ENCODE results near the gene C5orf22.

The C5orf22 gene
- long read RNA-seq, transcript C5orf22-206 (9 exons, 3,117 nt) = minor isoform, 8 of 145 reads
- long read RNA-seq, transcript C5orf22-201 (9 exons, 3,612 nt) = major isoform, 73 of 145 reads
- long read RNA-seq, transcript C5orf22-209 (2 exons, 505 nt) = minor isoform, 8 of 145 reads
- long read RNA-seq, partial matches to known transcripts = 4 of 145 reads
- long read RNA-seq, other reads (novel, unspliced or antisense) = 51 of 145 reads

GRCh38 chr5:31531888-31532547 lies at the start of gene C5orf22, which contains the start of gene DROSHA:
C5orf22 (plus strand) TSS chr5:31532301; CDS start chr5:31532393, 92 bp downstream.
DROSHA (minus strand) TSS chr5:31532093; CDS start chr5:31529059, 3,034 bp downstream.
- peak; percentile 86 to 96 for DNase-seq (ENCODE audit: low read depth in 1 of 2, low spot score in 1 of 2)
- no peaks in the 10 kb centered on the region for H3K27me3 ChIP-seq (ENCODE audit: insufficient read depth, poor library complexity, severe bottlenecking)
- peak within 1 kb of the TSS; percentile 87 for H3K4me3 ChIP-seq (replicated peaks; ENCODE audit: insufficient read depth, low read length)
- peak within 1 kb of the TSS; percentile 77 for H3K27ac ChIP-seq (replicated peaks)
- no peak for TF ChIP-seq SPI1 (IDR thresholded peaks at IDR 0.05; ENCODE audit: borderline replicate concordance, low read depth)
- TF ChIP-seq GABPA (IDR thresholded peaks at IDR 0.05; ENCODE audit: low read depth) = peak; percentile 87
- TF ChIP-seq POLR2AphosphoS5 (IDR thresholded peaks at IDR 0.05; ENCODE audit: low read depth) = peak; percentile 52; the same call in 1 of the 2 replicates

DNA sequence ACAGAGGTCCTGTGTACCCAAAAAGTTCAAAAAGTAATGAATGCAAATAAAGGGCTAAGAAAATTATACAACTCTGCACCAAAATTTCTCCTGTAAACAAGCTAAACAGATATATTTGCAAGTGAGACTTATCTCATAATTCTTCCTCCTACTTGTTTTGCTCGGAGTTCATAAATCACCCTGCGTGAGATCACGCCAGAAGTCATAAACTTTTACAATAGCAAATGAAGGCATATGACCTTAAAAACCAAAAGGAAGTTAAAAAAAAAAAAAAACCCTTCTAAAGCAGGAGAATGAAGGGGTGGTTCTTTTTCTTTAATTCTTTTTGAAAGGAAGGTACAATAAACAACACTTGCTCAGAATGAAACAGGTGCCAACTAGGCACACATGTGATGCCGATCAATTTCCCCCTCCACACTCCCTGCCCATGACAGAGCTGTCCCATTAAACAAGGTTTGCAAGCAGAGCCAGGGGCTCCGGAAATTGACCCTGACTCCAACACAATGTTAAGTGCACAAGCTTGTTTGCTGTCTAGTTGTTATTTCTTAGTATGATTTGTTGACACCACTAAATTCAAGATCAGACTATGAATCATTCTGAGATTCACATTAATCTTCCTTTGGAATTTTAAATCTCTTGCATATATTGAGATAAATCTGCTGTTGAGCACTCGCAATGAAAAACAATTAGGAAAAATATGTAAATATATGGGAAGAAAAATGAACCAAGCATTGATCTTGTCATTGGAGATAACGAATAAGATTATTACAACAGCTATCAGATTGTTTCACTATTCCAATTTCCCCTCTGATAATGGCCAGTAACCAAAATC lies 46.5 kb upstream of the C5orf22 start:
- DNase-seq (ENCODE audit: low read depth in 1 of 2, low spot score in 1 of 2) = no peak
- H3K4me3 ChIP-seq (replicated peaks; ENCODE audit: insufficient read depth, low read length) = no peak overlapping the region
- no peaks in the 10 kb centered on the region for H3K27me3 ChIP-seq (ENCODE audit: insufficient read depth, poor library complexity, severe bottlenecking)
- no peak for TF ChIP-seq SPI1 (IDR thresholded peaks at IDR 0.05; ENCODE audit: borderline replicate concordance, low read depth)
- TF ChIP-seq POLR2AphosphoS5 (IDR thresholded peaks at IDR 0.05; ENCODE audit: low read depth) = no peak
- TF ChIP-seq, protein P1, sequence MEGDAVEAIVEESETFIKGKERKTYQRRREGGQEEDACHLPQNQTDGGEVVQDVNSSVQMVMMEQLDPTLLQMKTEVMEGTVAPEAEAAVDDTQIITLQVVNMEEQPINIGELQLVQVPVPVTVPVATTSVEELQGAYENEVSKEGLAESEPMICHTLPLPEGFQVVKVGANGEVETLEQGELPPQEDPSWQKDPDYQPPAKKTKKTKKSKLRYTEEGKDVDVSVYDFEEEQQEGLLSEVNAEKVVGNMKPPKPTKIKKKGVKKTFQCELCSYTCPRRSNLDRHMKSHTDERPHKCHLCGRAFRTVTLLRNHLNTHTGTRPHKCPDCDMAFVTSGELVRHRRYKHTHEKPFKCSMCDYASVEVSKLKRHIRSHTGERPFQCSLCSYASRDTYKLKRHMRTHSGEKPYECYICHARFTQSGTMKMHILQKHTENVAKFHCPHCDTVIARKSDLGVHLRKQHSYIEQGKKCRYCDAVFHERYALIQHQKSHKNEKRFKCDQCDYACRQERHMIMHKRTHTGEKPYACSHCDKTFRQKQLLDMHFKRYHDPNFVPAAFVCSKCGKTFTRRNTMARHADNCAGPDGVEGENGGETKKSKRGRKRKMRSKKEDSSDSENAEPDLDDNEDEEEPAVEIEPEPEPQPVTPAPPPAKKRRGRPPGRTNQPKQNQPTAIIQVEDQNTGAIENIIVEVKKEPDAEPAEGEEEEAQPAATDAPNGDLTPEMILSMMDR (IDR thresholded peaks at IDR 0.05; ENCODE audit: insufficient read depth, low read length) = no peak
- no peak for TF ChIP-seq REST (IDR thresholded peaks at IDR 0.05; ENCODE audit: insufficient replicate concordance, low read depth)
- no peak for TF ChIP-seq GABPA (IDR thresholded peaks at IDR 0.05; ENCODE audit: low read depth)
- no peak overlapping the region for H3K27ac ChIP-seq (replicated peaks)

GRCh38 chr5:31486441-31486840 lies 45.7 kb upstream of the C5orf22 start:
- TF ChIP-seq GABPA (IDR thresholded peaks at IDR 0.05; ENCODE audit: low read depth) (no peak), POLR2AphosphoS5 (IDR thresholded peaks at IDR 0.05; ENCODE audit: low read depth) (no peak), REST (IDR thresholded peaks at IDR 0.05; ENCODE audit: insufficient replicate concordance, low read depth) (no peak), SPI1 (IDR thresholded peaks at IDR 0.05; ENCODE audit: borderline replicate concordance, low read depth) (no peak)
- TF ChIP-seq, protein P1 (IDR thresholded peaks at IDR 0.05; ENCODE audit: insufficient read depth, low read length) = no peak
- no peaks in the 10 kb centered on the region for H3K27me3 ChIP-seq (ENCODE audit: insufficient read depth, poor library complexity, severe bottlenecking)
- no peak overlapping the region for H3K4me3 ChIP-seq (replicated peaks; ENCODE audit: insufficient read depth, low read length)
- H3K27ac ChIP-seq (replicated peaks) = no peak overlapping the region
- no peak for DNase-seq (ENCODE audit: low read depth in 1 of 2, low spot score in 1 of 2)

GRCh38 chr5:31487506-31487905 lies 44.6 kb upstream of the C5orf22 start:
- no peak for TF ChIP-seq GABPA (IDR thresholded peaks at IDR 0.05; ENCODE audit: low read depth)
- TF ChIP-seq REST (IDR thresholded peaks at IDR 0.05; ENCODE audit: insufficient replicate concordance, low read depth) = no peak
- H3K27ac ChIP-seq (replicated peaks) = no peak overlapping the region
- H3K4me3 ChIP-seq (replicated peaks; ENCODE audit: insufficient read depth, low read length) = no peak overlapping the region
- no peaks in the 10 kb centered on the region for H3K27me3 ChIP-seq (ENCODE audit: insufficient read depth, poor library complexity, severe bottlenecking)
- DNase-seq (ENCODE audit: low read depth in 1 of 2, low spot score in 1 of 2) = no peak
